Bronchial epithelial cell (primary cell): Measurements from ENCODE around the gene CNKSR1. TPM values are rescaled to one million over a fixed set of nuclear protein-coding genes. Genes with fewer than 3 reads are reported as not detected.
A peak's percentile ranks its signal among the peaks of the same experiment; 100 is the strongest.

ENCODE experiments used
- DNase-seq: peaks from one replicate; pipeline ENCODE4 v3.0.0-alpha.2; 2010; ENCODE audit warnings: low read depth
- FAIRE-seq: peaks from 2 replicates; lab custom pipeline; 2011; peaks lifted over from hg19 to GRCh38; lab: Jason Lieb, UNC
- H3K27me3 ChIP-seq: 2 replicates; pipeline ENCODE4 v1.5.1; 2011; ENCODE audit warnings: low read length; ENCODE audit not compliant: control insufficient read depth, insufficient read depth
- H3K36me3 ChIP-seq: 2 replicates; pipeline ENCODE4 v1.5.1; 2011; ENCODE audit warnings: low read length; ENCODE audit not compliant: control insufficient read depth, insufficient read depth
- H3K4me3 ChIP-seq: 2 replicates; pipeline ENCODE4 v1.5.1; 2011; ENCODE audit warnings: mild to moderate bottlenecking, low read depth, low read length, control low read depth
- CTCF ChIP-seq: IDR thresholded peaks from 2 replicates; pipeline ENCODE4 v1.5.1; 2011; ENCODE audit warnings: mild to moderate bottlenecking, moderate library complexity, low read length, control low read depth, inconsistent platforms; ENCODE audit not compliant: insufficient read depth, severe bottlenecking
- total RNA-seq: library from RNA; depleted of rRNA; stranded (reverse); fragments of >200 nt; gene quantifications from 2 replicates; pipeline ENCODE4 v1.2.1, GENCODE V29; 2014

Gene CNKSR1
- total RNA-seq, 1 donor from 2014 or later: 15.8 TPM

GRCh38 chr1:26175346-26175745, 1.9 kb upstream of the CNKSR1 start:
- H3K36me3 ChIP-seq: peaks cover 11% of the 10 kb centered on the region
- DNase-seq: no peak
- H3K4me3 ChIP-seq: no peak overlapping the region
- FAIRE-seq: no peak
- no peaks in the 10 kb centered on the region for H3K27me3 ChIP-seq
- TF ChIP-seq CTCF: no peak

- DNase-seq (no peak), FAIRE-seq (no peak)
Measured at GRCh38 chr1:26180010-26180506, 2.8 kb downstream of the CNKSR1 start.

GRCh38 chr1:26181586-26182382, 4.5 kb downstream of the CNKSR1 start:
- Histone ChIP-seq H3K27me3 (no peaks in the 10 kb centered on the region), H3K36me3 (peaks cover 34% of the 10 kb centered on the region), H3K4me3 (no peak overlapping the region)
- DNase-seq (peak; percentile 98), FAIRE-seq (peak; percentile 89)
- no peak for TF ChIP-seq CTCF

More at GRCh38 chr1:26180010-26180506, 2.8 kb downstream of the CNKSR1 start:
- H3K27me3 ChIP-seq: no peaks in the 10 kb centered on the region
- TF ChIP-seq CTCF: no peak
- peaks cover 32% of the 10 kb centered on the region for H3K36me3 ChIP-seq
- no peak overlapping the region for H3K4me3 ChIP-seq

GRCh38 chr1:26182383-26182696, 5.0 kb downstream of the CNKSR1 start:
- DNase-seq: no peak
- no peak for FAIRE-seq
- H3K36me3 ChIP-seq: peaks cover 36% of the 10 kb centered on the region
- H3K27me3 ChIP-seq: no peaks in the 10 kb centered on the region
- no peak overlapping the region for H3K4me3 ChIP-seq
- no peak for TF ChIP-seq CTCF

- no peak for TF ChIP-seq CTCF
- FAIRE-seq (no peak), DNase-seq (no peak)
- peaks cover 45% of the 10 kb centered on the region for H3K36me3 ChIP-seq
- no peaks in the 10 kb centered on the region for H3K27me3 ChIP-seq
- no peak overlapping the region for H3K4me3 ChIP-seq
Measured at GRCh38 chr1:26184086-26184485, 6.8 kb downstream of the CNKSR1 start.

- DNase-seq (no peak), FAIRE-seq (no peak)
- Histone ChIP-seq H3K36me3 (peaks cover 51% of the 10 kb centered on the region), H3K4me3 (no peak overlapping the region), H3K27me3 (no peaks in the 10 kb centered on the region)
- no peak for TF ChIP-seq CTCF
Measured at GRCh38 chr1:26184883-26185282, 7.6 kb downstream of the CNKSR1 start.
